Glutamatergic neuron (in vitro differentiated cells): Measurements from ENCODE around the gene MAGI1. TPM values are rescaled to one million over a fixed set of nuclear protein-coding genes. Genes with fewer than 3 reads are reported as not detected.

ENCODE experiments used
- DNase-seq: peaks from one replicate; pipeline ENCODE4 v3.0.0; 2022
- H3K27ac Mint-ChIP-seq: one replicate; pipeline ENCODE4 v1.8.0; 2020; ENCODE audit warnings: mild to moderate bottlenecking, mixed read lengths, inconsistent platforms; ENCODE audit not compliant: unreplicated experiment
- H3K27me3 Mint-ChIP-seq: one replicate; pipeline ENCODE4 v1.8.0; 2020; ENCODE audit warnings: mild to moderate bottlenecking, moderate library complexity, mixed read lengths, inconsistent platforms; ENCODE audit not compliant: unreplicated experiment
- H3K36me3 Mint-ChIP-seq: one replicate; pipeline ENCODE4 v1.8.0; 2020; ENCODE audit warnings: mild to moderate bottlenecking, mixed read lengths, inconsistent platforms; ENCODE audit not compliant: unreplicated experiment
- H3K4me1 Mint-ChIP-seq: one replicate; pipeline ENCODE4 v1.8.0; 2020; ENCODE audit warnings: mild to moderate bottlenecking, low read depth, mixed read lengths, inconsistent platforms; ENCODE audit not compliant: unreplicated experiment
- H3K4me3 Mint-ChIP-seq: one replicate; pipeline ENCODE4 v1.8.0; 2020; ENCODE audit warnings: mild to moderate bottlenecking, mixed read lengths, inconsistent platforms; ENCODE audit not compliant: unreplicated experiment
- H3K9me3 Mint-ChIP-seq: one replicate; pipeline ENCODE4 v1.8.0; 2020; ENCODE audit warnings: mild to moderate bottlenecking, moderate library complexity, mixed read lengths, inconsistent platforms; ENCODE audit not compliant: unreplicated experiment
- total RNA-seq: library from RNA; stranded (reverse); fragmentation: NEBNext Ultra II Directional; extraction: Animal tissue kit (Norgen Biotek cat#: 25700); gene quantifications from one replicate; pipeline ENCODE4 v1.2.1, GENCODE V29; 2021; ENCODE audit not compliant: unreplicated experiment
- TF ChIP-seq, protein P1 (sequence below): fragments of 200-600 bp; sonication (generic); IDR thresholded peaks from one replicate; pipeline ENCODE4 v1.5.0; 2021; ENCODE audit not compliant: partially characterized antibody, unreplicated experiment

Gene MAGI1
- total RNA-seq, 1 donor from 2014 or later: 46.5 TPM

DNA sequence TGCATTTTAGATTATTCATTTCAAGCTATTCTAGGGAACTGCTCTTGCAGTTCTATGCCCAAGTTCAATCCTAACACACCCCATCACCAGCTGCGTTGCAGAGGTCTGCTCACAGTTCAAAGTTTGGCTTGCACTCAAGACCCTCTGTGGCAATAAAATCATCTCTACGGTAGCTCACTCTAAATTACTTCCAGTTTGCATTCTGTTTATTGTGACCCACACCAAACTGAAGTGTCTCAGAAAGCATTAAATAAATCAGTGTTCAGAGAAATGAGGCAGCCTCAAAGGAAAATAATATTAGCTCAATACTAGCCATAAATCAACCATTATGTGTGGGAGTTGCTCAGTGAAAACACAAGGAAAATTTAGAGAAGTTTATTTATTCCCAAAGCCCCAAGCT lies 250.3 kb downstream of the MAGI1 start:
- H3K9me3 Mint-ChIP-seq: no peaks in the 10 kb centered on the region
- TF ChIP-seq, protein P1, sequence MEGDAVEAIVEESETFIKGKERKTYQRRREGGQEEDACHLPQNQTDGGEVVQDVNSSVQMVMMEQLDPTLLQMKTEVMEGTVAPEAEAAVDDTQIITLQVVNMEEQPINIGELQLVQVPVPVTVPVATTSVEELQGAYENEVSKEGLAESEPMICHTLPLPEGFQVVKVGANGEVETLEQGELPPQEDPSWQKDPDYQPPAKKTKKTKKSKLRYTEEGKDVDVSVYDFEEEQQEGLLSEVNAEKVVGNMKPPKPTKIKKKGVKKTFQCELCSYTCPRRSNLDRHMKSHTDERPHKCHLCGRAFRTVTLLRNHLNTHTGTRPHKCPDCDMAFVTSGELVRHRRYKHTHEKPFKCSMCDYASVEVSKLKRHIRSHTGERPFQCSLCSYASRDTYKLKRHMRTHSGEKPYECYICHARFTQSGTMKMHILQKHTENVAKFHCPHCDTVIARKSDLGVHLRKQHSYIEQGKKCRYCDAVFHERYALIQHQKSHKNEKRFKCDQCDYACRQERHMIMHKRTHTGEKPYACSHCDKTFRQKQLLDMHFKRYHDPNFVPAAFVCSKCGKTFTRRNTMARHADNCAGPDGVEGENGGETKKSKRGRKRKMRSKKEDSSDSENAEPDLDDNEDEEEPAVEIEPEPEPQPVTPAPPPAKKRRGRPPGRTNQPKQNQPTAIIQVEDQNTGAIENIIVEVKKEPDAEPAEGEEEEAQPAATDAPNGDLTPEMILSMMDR: no peak
- H3K4me1 Mint-ChIP-seq: peaks cover 15% of the 10 kb centered on the region
- DNase-seq: no peak
- H3K4me3 Mint-ChIP-seq: no peak overlapping the region
- no peak overlapping the region for H3K27ac Mint-ChIP-seq
- H3K36me3 Mint-ChIP-seq: no peaks in the 10 kb centered on the region
- H3K27me3 Mint-ChIP-seq: no peaks in the 10 kb centered on the region

DNA sequence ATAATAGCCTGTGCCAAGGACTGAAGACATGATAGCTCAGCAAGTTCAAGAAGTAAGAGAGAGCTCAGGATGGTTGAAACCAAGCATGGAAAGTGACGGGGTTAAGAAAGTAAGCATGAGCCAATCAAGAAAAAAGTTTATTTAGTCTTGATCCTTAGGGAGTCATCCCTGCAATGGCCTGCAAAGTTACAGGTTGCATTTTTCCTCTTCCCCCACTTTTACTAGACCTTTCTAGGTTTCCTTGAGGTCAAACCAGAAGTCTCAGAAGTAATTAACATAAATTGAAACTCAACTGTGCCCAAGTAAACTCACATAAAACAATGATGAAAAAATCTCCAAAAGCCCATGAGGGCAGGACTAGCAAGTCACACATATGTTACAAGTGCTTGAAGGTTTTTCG lies 250.9 kb downstream of the MAGI1 start:
- no peak overlapping the region for H3K4me3 Mint-ChIP-seq
- no peak overlapping the region for H3K27ac Mint-ChIP-seq
- H3K27me3 Mint-ChIP-seq: no peaks in the 10 kb centered on the region
- TF ChIP-seq, protein P1: no peak
- H3K9me3 Mint-ChIP-seq: no peaks in the 10 kb centered on the region
- DNase-seq: no peak
- H3K36me3 Mint-ChIP-seq: no peaks in the 10 kb centered on the region
- H3K4me1 Mint-ChIP-seq: peaks cover 15% of the 10 kb centered on the region

DNA sequence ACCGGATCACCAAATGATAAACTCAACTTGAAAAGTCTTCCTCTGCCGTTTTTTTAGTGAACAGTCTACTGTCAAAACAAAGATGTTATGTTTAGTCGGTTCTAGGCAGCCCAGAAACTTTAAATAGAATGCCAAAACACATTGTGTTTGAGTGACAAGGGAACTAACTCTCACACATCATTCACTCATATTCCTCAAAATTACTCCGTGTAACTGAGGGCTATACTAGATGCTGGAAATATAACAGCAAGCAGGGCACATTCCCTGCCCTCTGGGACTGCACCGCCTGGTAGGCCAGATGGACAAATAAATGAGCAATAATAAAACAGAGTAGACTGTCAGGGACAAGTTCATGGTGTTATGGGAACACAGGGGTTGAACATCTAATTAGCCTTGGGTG lies 251.4 kb downstream of the MAGI1 start:
- Mint-ChIP-seq H3K4me3 (no peak overlapping the region), H3K4me1 (peaks cover 15% of the 10 kb centered on the region), H3K27ac (no peak overlapping the region), H3K9me3 (no peaks in the 10 kb centered on the region), H3K27me3 (no peaks in the 10 kb centered on the region), H3K36me3 (no peaks in the 10 kb centered on the region)
- no peak for DNase-seq
- TF ChIP-seq, protein P1: no peak

DNA sequence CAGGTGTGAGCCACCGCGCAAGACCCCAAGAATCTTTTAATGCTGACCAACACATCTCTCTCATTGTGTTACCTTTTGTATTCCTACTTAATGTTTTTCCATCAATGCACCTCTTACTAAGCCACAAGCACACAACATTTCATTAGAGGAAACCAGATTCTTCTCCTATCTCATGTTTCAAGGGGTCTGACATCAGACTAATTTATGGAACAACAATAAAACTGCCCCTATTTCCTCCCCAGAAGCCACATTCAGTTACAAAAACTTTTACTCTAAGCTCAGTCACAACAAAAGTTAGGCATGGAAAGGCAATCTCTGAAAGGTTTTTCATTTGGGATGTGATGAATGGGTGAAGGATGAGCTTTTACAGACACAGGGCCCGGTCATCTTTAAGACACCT lies 251.8 kb downstream of the MAGI1 start:
- Mint-ChIP-seq H3K36me3 (no peaks in the 10 kb centered on the region), H3K9me3 (no peaks in the 10 kb centered on the region), H3K27me3 (no peaks in the 10 kb centered on the region), H3K27ac (no peak overlapping the region), H3K4me1 (peaks cover 15% of the 10 kb centered on the region), H3K4me3 (no peak overlapping the region)
- no peak for DNase-seq
- TF ChIP-seq, protein P1: no peak

DNA sequence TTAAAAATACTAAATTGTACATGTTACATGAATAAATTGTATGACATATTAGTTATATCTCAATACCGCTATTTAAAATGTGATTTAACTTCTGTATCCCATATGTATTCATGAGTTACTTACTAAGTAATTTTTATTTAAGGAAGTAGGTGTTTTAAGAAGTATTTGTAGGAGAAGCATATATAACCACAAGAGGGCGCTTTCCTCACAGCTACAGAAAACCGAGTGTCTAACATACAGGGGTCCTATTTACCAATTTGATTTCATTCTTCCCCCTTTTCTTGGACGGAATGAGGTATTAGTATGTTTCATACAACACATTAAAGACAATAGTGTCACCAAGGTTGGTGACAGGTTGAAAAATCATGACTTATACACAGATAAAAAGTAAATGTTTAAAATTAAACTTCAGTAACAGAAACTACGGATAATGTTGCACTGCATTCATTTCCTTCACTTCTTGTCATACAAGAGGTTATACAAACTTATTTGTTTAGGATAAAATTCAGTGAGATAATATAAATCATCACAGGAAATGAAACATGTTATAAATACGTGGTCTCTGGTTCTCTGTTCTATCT lies 253.6 kb downstream of the MAGI1 start:
- H3K27ac Mint-ChIP-seq: no peak overlapping the region
- no peak overlapping the region for H3K4me3 Mint-ChIP-seq
- no peak for DNase-seq
- H3K9me3 Mint-ChIP-seq: no peaks in the 10 kb centered on the region
- TF ChIP-seq, protein P1: peak; percentile 84
- H3K4me1 Mint-ChIP-seq: peaks cover 12% of the 10 kb centered on the region
- H3K36me3 Mint-ChIP-seq: no peaks in the 10 kb centered on the region
- no peaks in the 10 kb centered on the region for H3K27me3 Mint-ChIP-seq
